IPS DF 6.9 (cell line): ENCODE results near the gene SLC24A4.

Experiments used
- DNase-seq: peaks from one replicate; pipeline ENCODE4 v3.0.0-alpha.2; 2013; ENCODE audit warnings: low read depth, low spot score
- H3K27ac ChIP-seq: one replicate; pipeline ENCODE4 v1.5.1; 2013; ENCODE audit warnings: low read length, control low read depth
- H3K27me3 ChIP-seq: 2 replicates; pipeline ENCODE4 v1.6.1; 2013; ENCODE audit warnings: mild to moderate bottlenecking, low read length; ENCODE audit not compliant: control insufficient read depth, insufficient read depth
- H3K36me3 ChIP-seq: 2 replicates; pipeline ENCODE4 v1.6.1; 2013; ENCODE audit warnings: low read length; ENCODE audit not compliant: control insufficient read depth, insufficient read depth
- H3K4me1 ChIP-seq: 2 replicates; pipeline ENCODE4 v1.6.1; 2013; ENCODE audit warnings: low read length; ENCODE audit not compliant: control insufficient read depth, insufficient read depth
- H3K4me3 ChIP-seq: 2 replicates; pipeline ENCODE4 v1.5.1; 2013; ENCODE audit warnings: mild to moderate bottlenecking, low read length
- H3K9me3 ChIP-seq: 2 replicates; pipeline ENCODE4 v1.6.1; 2013; ENCODE audit warnings: low read length, inconsistent platforms; ENCODE audit not compliant: control insufficient read depth, insufficient read depth
- WGBS: extraction: QIAGEN DNeasy Blood & Tissue Kit; methylation state at CpG from one replicate; pipeline ENCODE4 v1.1.7; 2013; ENCODE audit warnings: mixed read lengths, missing lambda C conversion rate; ENCODE audit not compliant: insufficient read length, insufficient coverage; 5-methylcytosine and 5-hydroxymethylcytosine counted together

The SLC24A4 gene

GRCh38 chr14:92316176-92316575 lies 6.8 kb upstream of the SLC24A4 start:
- peaks cover 2% of the 10 kb centered on the region; the same call in 1 of the 2 replicates for H3K27me3 ChIP-seq
- H3K4me3 ChIP-seq: no peak overlapping the region
- no peak for DNase-seq
- no peak overlapping the region for H3K27ac ChIP-seq
- WGBS: no CpG with 5 or more reads among the region's 4 CpGs
- no peaks in the 10 kb centered on the region for H3K9me3 ChIP-seq
- no peaks in the 10 kb centered on the region for H3K4me1 ChIP-seq
- H3K36me3 ChIP-seq: no peaks in the 10 kb centered on the region

GRCh38 chr14:92316937-92317336 lies 6.0 kb upstream of the SLC24A4 start:
- Histone ChIP-seq H3K36me3 (no peaks in the 10 kb centered on the region), H3K9me3 (no peaks in the 10 kb centered on the region), H3K4me1 (no peaks in the 10 kb centered on the region), H3K27ac (no peak overlapping the region), H3K27me3 (peaks cover 9% of the 10 kb centered on the region), H3K4me3 (no peak overlapping the region)
- no CpG with 5 or more reads among the region's 6 CpGs for WGBS
- DNase-seq: no peak

GRCh38 chr14:92317511-92317910 lies 5.5 kb upstream of the SLC24A4 start:
- no peak for DNase-seq
- no CpG with 5 or more reads among the region's 5 CpGs for WGBS
- H3K36me3 ChIP-seq: no peaks in the 10 kb centered on the region
- no peaks in the 10 kb centered on the region for H3K4me1 ChIP-seq
- no peaks in the 10 kb centered on the region for H3K9me3 ChIP-seq
- H3K27me3 ChIP-seq: peaks cover 14% of the 10 kb centered on the region
- H3K27ac ChIP-seq: no peak overlapping the region
- no peak overlapping the region for H3K4me3 ChIP-seq

- no peak overlapping the region for H3K27ac ChIP-seq
- DNase-seq: no peak
- H3K27me3 ChIP-seq: peaks cover 45% of the 10 kb centered on the region
- H3K9me3 ChIP-seq: no peaks in the 10 kb centered on the region
- no CpG with 5 or more reads among the region's 6 CpGs for WGBS
- no peak overlapping the region for H3K4me3 ChIP-seq
- no peaks in the 10 kb centered on the region for H3K4me1 ChIP-seq
- H3K36me3 ChIP-seq: no peaks in the 10 kb centered on the region
Observed at GRCh38 chr14:92321701-92322100, 1.3 kb upstream of the SLC24A4 start.

GRCh38 chr14:92322516-92322915 lies 449 bp upstream of the SLC24A4 start:
- Histone ChIP-seq H3K9me3 (no peaks in the 10 kb centered on the region), H3K4me3 (peak overlapping the region; percentile 49; the same call in 1 of the 2 replicates), H3K27me3 (peaks cover 45% of the 10 kb centered on the region), H3K36me3 (no peaks in the 10 kb centered on the region), H3K4me1 (no peaks in the 10 kb centered on the region), H3K27ac (no peak overlapping the region)
- no peak for DNase-seq
- no CpG with 5 or more reads among the region's 23 CpGs for WGBS

- no peaks in the 10 kb centered on the region for H3K4me1 ChIP-seq
- H3K27me3 ChIP-seq: peaks cover 45% of the 10 kb centered on the region
- DNase-seq: no peak
- H3K36me3 ChIP-seq: no peaks in the 10 kb centered on the region
- peak overlapping the region; percentile 49; the same call in 1 of the 2 replicates for H3K4me3 ChIP-seq
- H3K27ac ChIP-seq: no peak overlapping the region
- WGBS: no CpG with 5 or more reads among the region's 42 CpGs
- H3K9me3 ChIP-seq: no peaks in the 10 kb centered on the region
Observed at GRCh38 chr14:92323916-92324818, 1.2 kb downstream of the SLC24A4 start.

GRCh38 chr14:92325835-92326234 lies 2.9 kb downstream of the SLC24A4 start:
- no peaks in the 10 kb centered on the region for H3K9me3 ChIP-seq
- peaks cover 43% of the 10 kb centered on the region for H3K27me3 ChIP-seq
- DNase-seq: no peak
- H3K36me3 ChIP-seq: no peaks in the 10 kb centered on the region
- H3K27ac ChIP-seq: no peak overlapping the region
- no peak overlapping the region for H3K4me3 ChIP-seq
- H3K4me1 ChIP-seq: no peaks in the 10 kb centered on the region
- no CpG with 5 or more reads among the region's 4 CpGs for WGBS

GRCh38 chr14:92328664-92329255 lies 5.8 kb downstream of the SLC24A4 start:
- H3K27me3 ChIP-seq: peaks cover 21% of the 10 kb centered on the region
- no peak for DNase-seq
- H3K36me3 ChIP-seq: no peaks in the 10 kb centered on the region
- no peak overlapping the region for H3K4me3 ChIP-seq
- WGBS: no CpG with 5 or more reads among the region's 8 CpGs
- H3K4me1 ChIP-seq: no peaks in the 10 kb centered on the region
- H3K27ac ChIP-seq: no peak overlapping the region
- H3K9me3 ChIP-seq: no peaks in the 10 kb centered on the region

- DNase-seq: no peak
- H3K4me3 ChIP-seq: no peak overlapping the region
- H3K9me3 ChIP-seq: no peaks in the 10 kb centered on the region
- WGBS: no CpG with 5 or more reads among the region's 4 CpGs
- H3K27me3 ChIP-seq: no peaks in the 10 kb centered on the region
- H3K36me3 ChIP-seq: no peaks in the 10 kb centered on the region
- no peaks in the 10 kb centered on the region for H3K4me1 ChIP-seq
- no peak overlapping the region for H3K27ac ChIP-seq
Observed at GRCh38 chr14:92334050-92334449, 11.1 kb downstream of the SLC24A4 start.

- H3K4me3 ChIP-seq: no peak overlapping the region
- no peaks in the 10 kb centered on the region for H3K36me3 ChIP-seq
- no peaks in the 10 kb centered on the region for H3K27me3 ChIP-seq
- no peak for DNase-seq
- H3K4me1 ChIP-seq: no peaks in the 10 kb centered on the region
- no CpG with 5 or more reads among the region's 6 CpGs for WGBS
- no peak overlapping the region for H3K27ac ChIP-seq
- H3K9me3 ChIP-seq: no peaks in the 10 kb centered on the region
Observed at GRCh38 chr14:92336363-92336762, 13.4 kb downstream of the SLC24A4 start.
